ENCODE data around the gene TMC2. TPM values are rescaled to one million over a fixed set of nuclear protein-coding genes. Genes with fewer than 3 reads are reported as not detected.

Gene TMC2
- total RNA-seq, 1 donor from 2014 or later, result 0.11 TPM

DNA sequence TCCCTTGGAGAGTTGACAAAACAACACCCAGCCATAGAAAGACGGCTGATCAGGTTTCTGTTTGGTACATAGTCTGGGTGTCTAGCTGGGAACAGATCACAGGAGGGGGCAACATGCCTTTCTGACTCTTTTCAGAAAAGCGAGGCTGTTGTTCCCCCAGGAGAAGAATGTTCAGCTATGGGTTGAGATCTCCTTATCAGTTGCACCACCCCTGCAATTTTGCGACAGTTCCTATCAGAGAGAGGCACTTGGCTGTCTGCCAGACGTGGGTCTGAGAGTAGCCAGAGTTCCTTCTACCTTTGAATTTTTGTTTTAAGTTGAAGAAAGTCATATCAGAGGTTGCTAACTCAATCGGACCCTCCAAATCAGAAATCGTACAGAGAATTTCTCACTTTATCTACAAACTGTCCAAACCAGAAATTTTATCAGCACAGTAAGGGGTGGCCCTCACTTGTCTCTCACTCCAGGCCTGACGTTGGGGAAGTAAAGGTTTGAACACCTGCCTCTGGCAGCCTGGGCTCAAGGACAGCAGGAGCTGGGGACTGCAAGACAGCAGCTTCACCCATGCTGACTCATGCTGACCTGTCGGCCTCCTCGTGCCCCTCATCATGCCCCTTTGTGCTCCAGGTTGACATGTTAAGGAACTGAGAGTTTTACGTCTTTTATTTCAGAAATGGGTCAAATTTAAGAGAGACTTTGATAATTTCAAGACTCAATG is 42.3 kb downstream of the TMC2 start:
- H3K4me1 Mint-ChIP-seq, result peaks cover 30% of the 10 kb centered on the region
- H3K36me3 Mint-ChIP-seq, result no peaks in the 10 kb centered on the region
- no peaks in the 10 kb centered on the region for H3K9me3 Mint-ChIP-seq
- no peak for TF ChIP-seq CTCF (IDR thresholded peaks at IDR 0.05; ENCODE audit: unreplicated experiment)
- no peak overlapping the region for H3K4me3 Mint-ChIP-seq
- peaks cover 33% of the 10 kb centered on the region for H3K27me3 Mint-ChIP-seq (ENCODE audit: low read depth)
- peak in 1 of 2 experiments; percentile 46 for DNase-seq (ENCODE audit: low spot score in 2 of 2, unreplicated experiment in 2 of 2)
- peak overlapping the region; percentile 44 for H3K27ac Mint-ChIP-seq

DNA sequence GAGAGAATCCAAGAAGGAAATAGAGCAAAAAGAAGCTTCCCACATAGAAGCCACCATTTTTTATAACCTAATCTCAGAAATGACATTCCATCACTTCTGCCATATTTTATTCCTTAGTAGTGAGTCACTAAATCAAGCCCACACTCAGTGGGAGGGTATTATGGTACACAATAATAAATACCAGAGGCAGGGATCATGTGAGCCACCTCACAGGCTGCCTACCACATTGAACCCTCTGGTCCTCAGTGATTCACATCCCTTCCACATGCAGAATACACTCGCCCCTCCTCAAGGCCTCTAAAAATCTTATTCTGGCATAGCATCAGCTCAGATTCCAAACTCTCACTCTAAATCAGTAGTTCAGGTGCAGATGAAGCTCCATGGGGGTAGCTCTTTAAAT is 49.4 kb downstream of the TMC2 start:
- no peak for DNase-seq (ENCODE audit: low spot score in 2 of 2, unreplicated experiment in 2 of 2)
- Mint-ChIP-seq H3K4me1 (no peaks in the 10 kb centered on the region), H3K36me3 (no peaks in the 10 kb centered on the region), H3K27ac (no peak overlapping the region), H3K9me3 (peaks cover 4% of the 10 kb centered on the region), H3K4me3 (no peak overlapping the region), H3K27me3 (ENCODE audit: low read depth) (peaks cover 39% of the 10 kb centered on the region)
- no peak for TF ChIP-seq CTCF (IDR thresholded peaks at IDR 0.05; ENCODE audit: unreplicated experiment)

DNA sequence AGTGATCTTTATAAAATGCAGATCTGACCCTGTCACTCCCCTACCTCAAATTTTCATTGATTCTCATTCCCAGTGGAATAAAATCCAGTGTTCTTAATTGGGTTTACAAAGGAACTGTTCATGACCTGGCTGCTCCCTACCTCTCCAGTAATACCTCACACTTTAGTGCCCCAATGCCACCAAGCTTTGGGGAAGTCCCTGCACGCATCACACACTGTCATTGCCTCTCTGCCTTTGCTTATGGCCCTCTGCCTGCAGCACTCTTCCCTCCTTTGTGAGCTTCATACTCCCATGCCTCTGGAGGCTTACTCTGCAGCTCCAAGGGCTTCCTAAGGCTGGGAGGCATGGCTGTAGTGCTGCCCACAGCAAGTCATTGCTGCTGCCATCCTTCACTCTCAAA is 57.4 kb downstream of the TMC2 start:
- H3K4me3 Mint-ChIP-seq, result no peak overlapping the region
- no peak for TF ChIP-seq CTCF (IDR thresholded peaks at IDR 0.05; ENCODE audit: unreplicated experiment)

GRCh38 chr20:2595076-2595475 is 58.7 kb downstream of the TMC2 start:
- no peak overlapping the region for H3K27ac Mint-ChIP-seq
- TF ChIP-seq CTCF (IDR thresholded peaks at IDR 0.05; ENCODE audit: unreplicated experiment), result no peak
- no peaks in the 10 kb centered on the region for H3K9me3 Mint-ChIP-seq

More for the DNA sequence above, 57.4 kb downstream of the TMC2 start:
- H3K27me3 Mint-ChIP-seq (ENCODE audit: low read depth), result peaks cover 49% of the 10 kb centered on the region
- H3K36me3 Mint-ChIP-seq, result no peaks in the 10 kb centered on the region
- no peak overlapping the region for H3K27ac Mint-ChIP-seq
- DNase-seq (ENCODE audit: low spot score in 2 of 2, unreplicated experiment in 2 of 2), result no peak
- no peaks in the 10 kb centered on the region for H3K4me1 Mint-ChIP-seq
- no peaks in the 10 kb centered on the region for H3K9me3 Mint-ChIP-seq

DNA sequence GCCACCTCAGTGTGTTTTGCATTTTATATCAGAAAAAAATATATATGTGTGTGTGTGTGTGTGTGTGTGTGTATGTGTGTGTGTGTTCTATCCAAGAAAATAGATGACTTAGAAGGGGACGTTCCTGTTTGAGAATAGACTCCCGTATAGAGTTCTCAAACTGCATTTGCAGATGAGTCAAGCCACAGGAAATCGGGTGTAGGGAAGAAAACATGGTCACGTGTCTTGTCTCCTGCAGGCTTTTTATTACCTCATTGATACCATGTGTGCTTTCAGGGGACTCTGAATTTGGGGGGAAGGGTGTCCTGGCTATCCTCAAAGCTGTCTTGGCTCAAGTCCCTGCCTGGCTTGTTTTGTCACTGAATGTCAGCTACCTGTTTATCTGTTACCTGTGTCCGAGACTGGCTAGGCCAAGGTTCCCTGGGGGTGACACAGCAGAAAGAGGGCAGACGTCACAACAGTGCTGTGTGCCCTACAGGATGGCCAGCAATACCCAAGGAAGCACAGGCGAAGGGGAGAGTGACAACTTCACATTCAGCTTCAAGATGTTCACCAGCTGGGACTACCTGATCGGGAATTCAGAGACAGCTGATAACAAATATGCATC is 60.4 kb downstream of the TMC2 start:
- H3K4me3 Mint-ChIP-seq, result no peak overlapping the region
- H3K9me3 Mint-ChIP-seq, result no peaks in the 10 kb centered on the region
- no peak overlapping the region for H3K27ac Mint-ChIP-seq
- no peak for TF ChIP-seq CTCF (IDR thresholded peaks at IDR 0.05; ENCODE audit: unreplicated experiment)
- peaks cover 31% of the 10 kb centered on the region for H3K27me3 Mint-ChIP-seq (ENCODE audit: low read depth)
- DNase-seq (ENCODE audit: low spot score in 2 of 2, unreplicated experiment in 2 of 2), result no peak
- H3K4me1 Mint-ChIP-seq, result peaks cover 3% of the 10 kb centered on the region
- no peaks in the 10 kb centered on the region for H3K36me3 Mint-ChIP-seq

More at GRCh38 chr20:2595076-2595475, 58.7 kb downstream of the TMC2 start:
- Mint-ChIP-seq H3K36me3 (no peaks in the 10 kb centered on the region), H3K4me1 (peaks cover 3% of the 10 kb centered on the region), H3K27me3 (ENCODE audit: low read depth) (peaks cover 39% of the 10 kb centered on the region), H3K4me3 (no peak overlapping the region)
- no peak for DNase-seq (ENCODE audit: low spot score in 2 of 2, unreplicated experiment in 2 of 2)

All from mesothelial cell of epicardium (in vitro differentiated cells).